Uterus (tissue), 4 donors: ENCODE measurements around the gene ADAMTS10. TPM values are rescaled to one million over a fixed set of nuclear protein-coding genes. Genes with fewer than 3 reads are reported as not detected.
A peak's percentile ranks its signal among the peaks of the same experiment; 100 is the strongest.

ENCODE experiments used
- DNase-seq, 2 donors: peaks; one replicate each; pipeline ENCODE4 v3.0.0-alpha.2; 2019 to 2020
- H3K27ac ChIP-seq, 2 donors: fragments of 200-600 bp; sonication (generic); 1 replicate in 1 of 2; 2 replicates in 1 of 2; pipeline ENCODE4 v1.5.1; 2016 to 2018
- H3K27me3 ChIP-seq, 2 donors: fragments of 200-600 bp; sonication (generic); one replicate each; pipeline ENCODE4 v1.5.1; 2018 to 2019; ENCODE audit warnings: control low read depth in 1 of 2
- H3K36me3 ChIP-seq, 2 donors: fragments of 200-600 bp; sonication (generic); one replicate each; pipeline ENCODE4 v1.5.1; 2019; ENCODE audit warnings: control low read depth in 1 of 2
- H3K4me1 ChIP-seq, 2 donors: fragments of 200-600 bp; sonication (generic); one replicate each; pipeline ENCODE4 v1.5.1; 2018 to 2019; ENCODE audit warnings: control low read depth in 1 of 2
- H3K4me3 ChIP-seq, 2 donors: fragments of 200-600 bp; sonication (generic); 1 replicate in 1 of 2; 2 replicates in 1 of 2; pipeline ENCODE4 v1.5.1; 2018 to 2019; ENCODE audit warnings: mild to moderate bottlenecking in 1 of 2
- H3K9me3 ChIP-seq, 2 donors: fragments of 200-600 bp; sonication (generic); one replicate each; pipeline ENCODE4 v1.5.1; 2019; ENCODE audit warnings: control low read depth in 1 of 2
- POLR2A ChIP-seq, 2 donors: fragments of 450-650 bp; IDR thresholded peaks; one replicate each; pipeline ENCODE4 v1.6.1; 2016; ENCODE audit warnings: antibody characterized with exemption in 2 of 2, mild to moderate bottlenecking in 1 of 2, moderate library complexity in 1 of 2
- intact Hi-C: fragments of 100-400 bp; cut with DNase I; formaldehyde crosslinking; loops from one replicate; pipeline ENCODE4 v1.15.1; 2023; ENCODE audit warnings: low total_unique reads
- total RNA-seq, 4 donors: library from RNA; depleted of rRNA in 3 of 4; stranded (reverse); fragments of >200 nt in 3 of 4; gene quantifications; one replicate each; pipeline versions ENCODE4 v1.1.0 to v1.2.4, GENCODE V29; 2014 to 2023
- TF ChIP-seq, protein P1 (sequence below), 4 experiments: fragments of 200-600 bp in 2 of 4; fragments of 450-650 bp in 2 of 4; sonication (generic) in 2 of 4; IDR thresholded peaks; one replicate each; pipeline ENCODE4 v1.5.1; 2016 to 2019; ENCODE audit warnings: antibody characterized with exemption in 4 of 4, mild to moderate bottlenecking in 2 of 4, moderate library complexity in 1 of 4
- donor health status: DM: yes; HTN: yes; CAD: no.

The ADAMTS10 gene
- total RNA-seq, 4 donors from 2014 or later = 13.2 to 70.4 (median 52.7) TPM

DNA sequence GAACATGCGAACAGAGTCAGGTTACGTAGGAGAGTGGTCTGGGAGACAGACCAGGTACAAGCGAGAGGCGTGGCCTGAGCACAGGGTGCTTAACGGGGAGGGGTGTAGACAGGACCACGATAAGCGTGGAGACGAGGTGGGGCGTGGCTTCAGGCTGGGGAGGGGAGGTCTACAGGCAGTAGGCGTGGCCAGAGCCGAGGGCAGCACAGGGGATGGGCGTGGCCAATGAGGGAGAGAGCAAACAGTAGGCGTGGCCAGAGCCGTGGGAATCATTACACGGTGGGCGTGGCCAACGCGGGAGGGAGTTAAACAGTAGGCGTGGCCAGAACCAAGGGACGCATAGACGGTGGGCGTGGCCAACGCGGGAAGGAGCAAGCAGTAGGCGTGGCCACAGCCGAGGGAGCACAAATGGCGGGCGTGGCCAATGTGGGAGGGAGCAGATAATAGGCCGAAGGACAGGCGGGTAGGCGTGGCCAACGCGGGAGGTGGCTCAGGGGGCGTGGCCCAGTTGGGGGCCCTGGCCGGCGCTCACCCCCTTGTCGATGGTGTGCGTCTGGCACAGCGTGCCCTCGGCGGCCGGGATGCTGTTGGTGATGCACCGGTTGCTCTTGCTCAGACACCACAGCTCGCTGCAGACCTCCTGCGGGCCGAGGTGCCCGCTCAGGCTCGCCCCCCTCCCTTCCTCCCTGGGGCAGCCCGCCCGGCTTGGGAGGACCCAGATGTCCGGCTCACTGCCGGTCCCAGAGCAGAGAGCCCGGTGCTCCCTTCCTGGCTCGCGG, 18.1 kb downstream of the ADAMTS10 start:
- H3K4me3 ChIP-seq = peak overlapping the region; percentile 31 to 49
- H3K4me1 ChIP-seq = peaks cover 0 to 6% of the 10 kb centered on the region in 2 donors
- peak; percentile 99 for DNase-seq
- H3K27me3 ChIP-seq = no peaks in the 10 kb centered on the region
- intact Hi-C loops = no loop called here
- H3K27ac ChIP-seq = peak overlapping the region; percentile 18 to 65
- TF ChIP-seq, protein P1, sequence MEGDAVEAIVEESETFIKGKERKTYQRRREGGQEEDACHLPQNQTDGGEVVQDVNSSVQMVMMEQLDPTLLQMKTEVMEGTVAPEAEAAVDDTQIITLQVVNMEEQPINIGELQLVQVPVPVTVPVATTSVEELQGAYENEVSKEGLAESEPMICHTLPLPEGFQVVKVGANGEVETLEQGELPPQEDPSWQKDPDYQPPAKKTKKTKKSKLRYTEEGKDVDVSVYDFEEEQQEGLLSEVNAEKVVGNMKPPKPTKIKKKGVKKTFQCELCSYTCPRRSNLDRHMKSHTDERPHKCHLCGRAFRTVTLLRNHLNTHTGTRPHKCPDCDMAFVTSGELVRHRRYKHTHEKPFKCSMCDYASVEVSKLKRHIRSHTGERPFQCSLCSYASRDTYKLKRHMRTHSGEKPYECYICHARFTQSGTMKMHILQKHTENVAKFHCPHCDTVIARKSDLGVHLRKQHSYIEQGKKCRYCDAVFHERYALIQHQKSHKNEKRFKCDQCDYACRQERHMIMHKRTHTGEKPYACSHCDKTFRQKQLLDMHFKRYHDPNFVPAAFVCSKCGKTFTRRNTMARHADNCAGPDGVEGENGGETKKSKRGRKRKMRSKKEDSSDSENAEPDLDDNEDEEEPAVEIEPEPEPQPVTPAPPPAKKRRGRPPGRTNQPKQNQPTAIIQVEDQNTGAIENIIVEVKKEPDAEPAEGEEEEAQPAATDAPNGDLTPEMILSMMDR (IDR thresholded peaks at IDR 0.05) = peak in 1 of 4 experiments; percentile 3
- TF ChIP-seq POLR2A (IDR thresholded peaks at IDR 0.05) = peak; percentile 35 to 45
- H3K36me3 ChIP-seq = no peaks in the 10 kb centered on the region
- no peaks in the 10 kb centered on the region for H3K9me3 ChIP-seq

DNA sequence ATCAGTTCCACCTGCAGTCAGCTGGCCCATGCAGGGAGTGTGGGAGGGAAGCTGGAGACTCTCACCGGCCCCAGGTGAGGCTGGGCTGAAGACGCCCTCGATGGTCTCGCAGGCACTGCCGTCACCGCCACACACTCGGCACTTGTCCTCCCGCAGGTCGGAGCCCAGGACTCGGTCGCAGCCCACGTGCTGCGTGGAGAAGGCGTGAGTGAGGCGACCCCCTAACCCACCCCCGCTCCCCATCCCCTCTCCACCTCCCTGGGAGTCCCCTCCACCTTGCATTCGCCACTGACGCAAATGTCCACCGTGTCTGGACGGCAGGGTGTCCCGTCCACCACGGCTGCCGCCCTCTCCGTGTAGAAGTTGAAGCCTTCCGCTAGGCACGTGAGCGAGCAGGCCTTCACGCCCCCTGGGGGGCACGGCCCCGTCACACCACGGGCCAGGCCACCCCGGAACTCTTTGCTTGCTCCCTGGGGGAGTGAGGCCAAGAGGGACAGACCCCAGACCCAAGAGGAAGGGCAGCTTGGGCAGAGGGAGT, 21.3 kb downstream of the ADAMTS10 start:
- H3K36me3 ChIP-seq = no peaks in the 10 kb centered on the region
- no peak for DNase-seq
- H3K27me3 ChIP-seq = no peaks in the 10 kb centered on the region
- no peak overlapping the region for H3K27ac ChIP-seq
- TF ChIP-seq POLR2A (IDR thresholded peaks at IDR 0.05) = no peak
- H3K4me1 ChIP-seq = peaks cover 0 to 6% of the 10 kb centered on the region in 2 donors
- intact Hi-C loops = no loop called here
- no peaks in the 10 kb centered on the region for H3K9me3 ChIP-seq
- no peak overlapping the region for H3K4me3 ChIP-seq

DNA sequence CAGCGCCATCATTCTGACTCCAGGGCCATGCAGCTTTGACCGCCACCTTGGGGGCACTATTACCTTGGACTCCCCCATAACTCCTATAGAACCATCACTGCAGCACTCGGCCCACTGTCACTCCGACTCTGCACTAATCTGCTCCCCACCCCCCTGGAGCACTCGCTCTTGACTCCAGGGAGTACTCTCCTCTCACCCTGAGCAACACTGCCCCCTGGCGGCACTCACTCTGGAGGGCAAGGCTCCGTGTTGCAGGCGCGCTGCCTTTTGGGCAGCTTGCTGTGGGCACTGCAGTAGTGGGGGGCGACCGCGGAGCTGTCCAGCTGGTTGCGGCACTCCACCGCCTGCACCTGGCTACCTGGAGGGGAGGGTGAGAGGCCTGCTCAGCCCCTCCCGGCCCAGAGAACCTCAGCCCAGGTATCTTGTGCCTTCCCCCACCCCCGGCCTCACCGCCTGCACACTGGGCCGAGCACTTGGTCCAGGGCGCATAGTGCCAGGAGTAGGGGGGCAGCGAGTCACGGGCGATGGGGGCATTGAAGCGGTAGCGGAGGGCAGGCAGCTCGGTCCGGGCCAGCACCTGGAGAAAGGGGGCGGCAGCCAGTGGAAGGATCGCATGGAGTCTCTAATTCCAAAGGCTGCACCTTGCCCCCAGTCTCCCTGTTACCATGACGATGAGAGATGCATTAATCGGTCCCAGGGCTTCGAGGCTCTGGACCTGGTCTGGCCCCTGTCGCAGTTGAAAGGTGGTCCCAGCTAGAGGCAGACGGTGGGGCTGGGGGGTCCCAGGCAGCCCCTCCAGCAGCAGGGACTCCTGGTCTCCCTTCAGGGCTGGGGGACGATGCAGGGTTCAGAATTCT, 24.4 kb downstream of the ADAMTS10 start:
- Histone ChIP-seq H3K4me3 (no peak overlapping the region), H3K27me3 (no peaks in the 10 kb centered on the region), H3K36me3 (no peaks in the 10 kb centered on the region), H3K27ac (no peak overlapping the region), H3K4me1 (no peaks in the 10 kb centered on the region), H3K9me3 (no peaks in the 10 kb centered on the region)
- DNase-seq = no peak
- TF ChIP-seq POLR2A (IDR thresholded peaks at IDR 0.05) = no peak
- TF ChIP-seq, protein P1 (IDR thresholded peaks at IDR 0.05) = peak in 2 of 4 experiments; percentile 18 to 29
- intact Hi-C loops = no loop called here

DNA sequence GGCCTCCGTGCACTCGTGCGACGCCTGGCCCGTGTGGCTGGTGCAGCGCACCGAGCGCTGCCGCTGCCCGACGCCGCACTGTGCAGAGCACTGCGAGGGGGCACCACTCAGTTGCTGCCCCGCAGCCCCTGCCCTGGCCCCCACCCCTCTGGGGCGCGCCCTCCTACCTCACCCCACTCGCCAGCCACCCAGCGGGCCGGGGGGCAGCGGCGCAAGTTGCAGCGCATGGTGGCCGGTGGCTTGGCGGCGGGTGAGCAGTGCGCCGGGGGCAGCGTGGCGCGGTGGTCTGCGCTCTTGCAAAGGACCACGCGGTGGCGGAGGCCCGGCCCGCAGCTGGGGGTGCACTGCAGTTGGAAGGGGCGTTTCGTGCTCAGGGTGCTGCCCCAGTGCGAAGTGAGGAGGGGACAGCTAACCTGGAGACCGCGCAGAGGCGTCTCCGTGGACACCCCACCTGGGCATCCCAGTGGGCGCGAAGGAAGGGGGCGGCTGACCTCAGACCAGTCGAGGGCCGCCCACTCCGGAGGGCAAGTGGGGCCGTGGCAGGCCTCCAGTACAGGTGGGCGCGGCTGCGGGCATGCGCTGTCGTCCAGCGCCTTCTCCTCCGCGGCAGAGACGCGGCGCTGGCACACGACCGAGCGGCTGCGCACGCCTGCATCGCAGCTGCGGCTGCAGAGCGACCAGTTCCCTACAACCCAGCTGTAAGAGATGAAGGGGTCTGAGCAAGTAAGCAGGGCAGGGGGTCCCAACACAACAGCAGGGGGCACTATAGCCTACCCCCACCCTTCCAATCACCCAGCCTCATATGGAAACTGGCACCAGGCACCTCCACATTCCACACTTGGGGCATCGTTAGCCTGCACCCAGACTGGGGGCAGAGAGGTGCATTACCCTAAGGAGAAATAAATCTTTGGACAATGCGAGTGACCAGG, 25.3 kb downstream of the ADAMTS10 start:
- Histone ChIP-seq H3K4me1 (no peaks in the 10 kb centered on the region), H3K27me3 (no peaks in the 10 kb centered on the region), H3K36me3 (no peaks in the 10 kb centered on the region), H3K9me3 (no peaks in the 10 kb centered on the region), H3K4me3 (no peak overlapping the region), H3K27ac (no peak overlapping the region)
- DNase-seq = no peak
- TF ChIP-seq, protein P1 (IDR thresholded peaks at IDR 0.05) = no peak
- intact Hi-C loops = no loop called here

DNA sequence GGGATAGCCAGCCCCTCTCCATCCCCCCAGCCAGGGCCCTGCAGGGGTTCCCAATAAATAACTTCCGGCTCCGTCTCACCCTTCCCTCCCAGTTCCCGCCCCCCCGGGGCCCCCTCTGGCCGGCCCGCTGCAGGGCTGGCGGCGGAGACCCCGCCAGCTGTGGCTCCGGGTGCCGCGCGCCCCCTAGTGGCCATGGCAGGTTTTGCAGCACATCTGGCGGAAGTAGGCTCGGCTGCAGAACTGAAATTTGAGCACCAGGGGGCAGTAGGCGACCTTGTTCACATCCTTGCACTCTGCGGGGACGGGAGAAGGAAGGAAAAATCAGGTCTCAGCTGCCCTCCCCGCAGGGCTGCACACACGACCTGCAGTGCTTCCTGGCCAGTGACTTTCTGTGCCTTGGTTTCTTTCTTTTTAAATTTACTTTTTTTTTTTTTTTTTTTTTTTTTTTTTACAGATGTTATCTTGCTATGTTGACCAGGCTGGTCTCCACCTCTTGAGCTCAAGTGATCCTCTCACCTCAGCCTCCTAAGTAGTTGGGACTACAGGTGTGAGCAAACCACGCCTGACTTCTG, 29.7 kb downstream of the ADAMTS10 start:
- no peak overlapping the region for H3K4me3 ChIP-seq
- no peaks in the 10 kb centered on the region for H3K36me3 ChIP-seq
- TF ChIP-seq, protein P1 (IDR thresholded peaks at IDR 0.05) = peak; percentile 99 to 100 (median 99)
- TF ChIP-seq POLR2A (IDR thresholded peaks at IDR 0.05) = no peak
- no peaks in the 10 kb centered on the region for H3K4me1 ChIP-seq
- no peak overlapping the region for H3K27ac ChIP-seq
- DNase-seq = peak; percentile 83 to 84
- intact Hi-C loops = no loop called here
- H3K27me3 ChIP-seq = no peaks in the 10 kb centered on the region
- no peaks in the 10 kb centered on the region for H3K9me3 ChIP-seq
